Stimulated activated CD4-positive, alpha-beta T cell treated with anti-CD3 and anti-CD28 coated beads, Interleukin-1b, Interleukin-23, amount 100 ng/mL, for 4 hours (primary cell): ENCODE measurements around the gene COL23A1.
"Not testable (repeated sequence)": the region's sequence is repeated elsewhere in the genome, so short reads cannot be mapped to it uniquely, and the experiment has no call there.

Experiments used
- DNase-seq, 2 donors: peaks; one replicate each; pipeline ENCODE4 v3.0.0-alpha.2; 2020; ENCODE audit warnings: low read depth in 2 of 2

The COL23A1 gene

GRCh38 chr5:178271231-178271630, 319.0 kb downstream of the COL23A1 start:
- DNase-seq: no peak

GRCh38 chr5:178269499-178269898, 320.7 kb downstream of the COL23A1 start:
- DNase-seq: no peak

- no peak for DNase-seq
Observed at GRCh38 chr5:178267876-178268275, 322.3 kb downstream of the COL23A1 start.

GRCh38 chr5:178267245-178267644, 322.9 kb downstream of the COL23A1 start:
- DNase-seq: no peak

GRCh38 chr5:178266581-178266980, 323.6 kb downstream of the COL23A1 start:
- DNase-seq: no peak

- DNase-seq: no peak
Observed at GRCh38 chr5:178265746-178266145, 324.4 kb downstream of the COL23A1 start.

- no peak for DNase-seq
Observed at GRCh38 chr5:178264044-178264443, 326.1 kb downstream of the COL23A1 start.

- no peak for DNase-seq
Observed at GRCh38 chr5:178261666-178262600, 328.3 kb downstream of the COL23A1 start.

GRCh38 chr5:178259623-178260536, 330.3 kb downstream of the COL23A1 start:
- no peak for DNase-seq

- DNase-seq: no peak
Observed at GRCh38 chr5:178257650-178258049, 332.5 kb downstream of the COL23A1 start.

GRCh38 chr5:178256746-178257145, 333.4 kb downstream of the COL23A1 start:
- no peak for DNase-seq

- DNase-seq: not testable (repeated sequence)
Observed at GRCh38 chr5:178253632-178254031, 336.6 kb downstream of the COL23A1 start.

GRCh38 chr5:178252258-178252657, 337.9 kb downstream of the COL23A1 start:
- no peak for DNase-seq

GRCh38 chr5:178250263-178250662, 339.9 kb downstream of the COL23A1 start:
- DNase-seq: no peak

- DNase-seq: no peak
Observed at GRCh38 chr5:178249191-178249989, 340.8 kb downstream of the COL23A1 start.

GRCh38 chr5:178248750-178249149, 341.4 kb downstream of the COL23A1 start:
- DNase-seq: no peak

- DNase-seq: no peak
Observed at GRCh38 chr5:178247481-178248456, 342.4 kb downstream of the COL23A1 start.

GRCh38 chr5:178246624-178247279, 343.4 kb downstream of the COL23A1 start:
- DNase-seq: no peak

GRCh38 chr5:178245389-178245788, 344.8 kb downstream of the COL23A1 start:
- DNase-seq: no peak

- no peak for DNase-seq
Observed at GRCh38 chr5:178244576-178244975, 345.6 kb downstream of the COL23A1 start.
